ENCODE data around the gene STX17. TPM values are rescaled to one million over a fixed set of nuclear protein-coding genes. Genes with fewer than 3 reads are reported as not detected.

Gene STX17
- total and polyA plus RNA-seq, 10 of the 15 experiments (the other 5 are each of a cell fraction or from before 2014, with no cell fraction given), result 11.5 to 29.3 (median 20.0) TPM

DNA sequence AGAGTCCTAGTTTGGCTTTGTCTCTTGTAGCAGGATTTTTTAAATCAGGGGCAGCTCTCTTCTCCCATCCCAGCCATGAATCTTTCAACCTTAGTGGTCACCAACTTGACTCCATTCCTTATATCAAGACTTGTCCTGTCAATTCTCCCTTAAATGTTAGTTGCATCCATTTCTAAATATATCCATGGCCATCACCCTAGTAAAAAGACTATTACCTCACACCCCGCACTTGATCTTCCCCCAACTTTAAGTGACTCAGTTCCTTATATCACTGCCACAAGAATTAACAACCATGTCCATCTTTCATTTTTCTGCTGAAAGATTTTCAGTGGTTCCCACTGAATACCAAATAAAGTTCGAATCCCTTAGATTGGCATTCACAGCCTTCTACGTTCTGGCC is 67.0 kb downstream of the STX17 start:
- intact Hi-C loops (cut with micrococcal nuclease; ENCODE audit: unreplicated experiment) (no loop called here), in situ Hi-C loops (cut with MboI) (no loop called here)
- Histone ChIP-seq H3K9me3 (replicated peaks; ENCODE audit: control insufficient read depth, insufficient read depth, low read length) (no peaks in the 10 kb centered on the region), H3K9ac (ENCODE audit: control insufficient read depth, insufficient read depth, low read length) (no peak overlapping the region), H3K4me2 (ENCODE audit: control insufficient read depth, insufficient read depth) (no peak overlapping the region), H3K36me3 (ENCODE audit: control insufficient read depth in 2 of 2, insufficient read depth in 2 of 2, low read length in 1 of 2) (peaks cover 0 to 11% of the 10 kb centered on the region in 2 experiments; a peak in 1 of 4 replicates), H3K79me2 (ENCODE audit: control insufficient read depth, insufficient read depth, low read length) (no peaks in the 10 kb centered on the region), H3K27me3 (replicated peaks in 1 of 2; ENCODE audit: control insufficient read depth in 2 of 2, insufficient read depth in 2 of 2, low read length in 1 of 2) (no peaks in the 10 kb centered on the region), H2AFZ (ENCODE audit: control insufficient read depth, low read depth, low read length) (no peak overlapping the region), H4K20me1 (ENCODE audit: control insufficient read depth, insufficient read depth) (no peaks in the 10 kb centered on the region), H3K4me1 (ENCODE audit: control insufficient read depth, insufficient read depth, low read length) (no peaks in the 10 kb centered on the region), H3K27ac (ENCODE audit: control insufficient read depth, insufficient read depth) (no peak overlapping the region), H3K4me3 (no peak overlapping the region)
- DNase-seq (ENCODE audit: low read depth, low spot score) (no peak), FAIRE-seq (no peak), ATAC-seq (no peak)
- 97% methylated on average over 3 of the region's 3 CpGs for WGBS (ENCODE audit: insufficient coverage, insufficient replicate concordance, low lambda C conversion rate, missing lambda C conversion rate)
- BruUV-seq (replicated peaks), result no TSS peak
- POLR2A ChIA-PET, result no interaction called here
- SMC1A ChIA-PET (ENCODE audit: uncharacterized antibody, unreplicated experiment), result interaction anchor here (0.9 to 1.3 kb wide), 2 partner anchors 10 to 123 kb away, joined by 3 read pairs; no protein-coding TSS in a partner anchor
- CTCF ChIA-PET, result interaction anchor here (0.7 to 1.2 kb wide), 3 partner anchors 10 to 812 kb away, joined by 3 read pairs; no protein-coding TSS in a partner anchor
- RAD21 ChIA-PET (ENCODE audit: unreplicated experiment), result no interaction called here
- TF ChIP-seq, protein P1, sequence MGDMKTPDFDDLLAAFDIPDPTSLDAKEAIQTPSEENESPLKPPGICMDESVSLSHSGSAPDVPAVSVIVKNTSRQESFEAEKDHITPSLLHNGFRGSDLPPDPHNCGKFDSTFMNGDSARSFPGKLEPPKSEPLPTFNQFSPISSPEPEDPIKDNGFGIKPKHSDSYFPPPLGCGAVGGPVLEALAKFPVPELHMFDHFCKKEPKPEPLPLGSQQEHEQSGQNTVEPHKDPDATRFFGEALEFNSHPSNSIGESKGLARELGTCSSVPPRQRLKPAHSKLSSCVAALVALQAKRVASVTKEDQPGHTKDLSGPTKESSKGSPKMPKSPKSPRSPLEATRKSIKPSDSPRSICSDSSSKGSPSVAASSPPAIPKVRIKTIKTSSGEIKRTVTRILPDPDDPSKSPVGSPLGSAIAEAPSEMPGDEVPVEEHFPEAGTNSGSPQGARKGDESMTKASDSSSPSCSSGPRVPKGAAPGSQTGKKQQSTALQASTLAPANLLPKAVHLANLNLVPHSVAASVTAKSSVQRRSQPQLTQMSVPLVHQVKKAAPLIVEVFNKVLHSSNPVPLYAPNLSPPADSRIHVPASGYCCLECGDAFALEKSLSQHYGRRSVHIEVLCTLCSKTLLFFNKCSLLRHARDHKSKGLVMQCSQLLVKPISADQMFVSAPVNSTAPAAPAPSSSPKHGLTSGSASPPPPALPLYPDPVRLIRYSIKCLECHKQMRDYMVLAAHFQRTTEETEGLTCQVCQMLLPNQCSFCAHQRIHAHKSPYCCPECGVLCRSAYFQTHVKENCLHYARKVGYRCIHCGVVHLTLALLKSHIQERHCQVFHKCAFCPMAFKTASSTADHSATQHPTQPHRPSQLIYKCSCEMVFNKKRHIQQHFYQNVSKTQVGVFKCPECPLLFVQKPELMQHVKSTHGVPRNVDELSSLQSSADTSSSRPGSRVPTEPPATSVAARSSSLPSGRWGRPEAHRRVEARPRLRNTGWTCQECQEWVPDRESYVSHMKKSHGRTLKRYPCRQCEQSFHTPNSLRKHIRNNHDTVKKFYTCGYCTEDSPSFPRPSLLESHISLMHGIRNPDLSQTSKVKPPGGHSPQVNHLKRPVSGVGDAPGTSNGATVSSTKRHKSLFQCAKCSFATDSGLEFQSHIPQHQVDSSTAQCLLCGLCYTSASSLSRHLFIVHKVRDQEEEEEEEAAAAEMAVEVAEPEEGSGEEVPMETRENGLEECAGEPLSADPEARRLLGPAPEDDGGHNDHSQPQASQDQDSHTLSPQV (IDR thresholded peaks at IDR 0.05), result no peak
- TF ChIP-seq RAD51 (IDR thresholded peaks at IDR 0.05) (no peak), SREBF2 (IDR thresholded peaks at IDR 0.05; ENCODE audit: low read length) (no peak), CREB1 (IDR thresholded peaks at IDR 0.05; ENCODE audit: low read depth) (no peak), PAX5 (IDR thresholded peaks at IDR 0.05; ENCODE audit: borderline replicate concordance, low read depth, low read length) (no peak), POLR2AphosphoS5 (IDR thresholded peaks at IDR 0.05; ENCODE audit: low read length) (no peak), NR2C1 (IDR thresholded peaks at IDR 0.05) (no peak), ZNF24 (IDR thresholded peaks at IDR 0.05) (no peak), TCF7 (IDR thresholded peaks at IDR 0.05; ENCODE audit: borderline replicate concordance) (no peak), SUZ12 (IDR thresholded peaks at IDR 0.05; ENCODE audit: unreplicated experiment) (no peak), IKZF1 (conservative IDR thresholded peaks at IDR 0.05) (no peak), EED (IDR thresholded peaks at IDR 0.05; ENCODE audit: low read depth) (no peak)
- TF ChIP-seq, protein P2, sequence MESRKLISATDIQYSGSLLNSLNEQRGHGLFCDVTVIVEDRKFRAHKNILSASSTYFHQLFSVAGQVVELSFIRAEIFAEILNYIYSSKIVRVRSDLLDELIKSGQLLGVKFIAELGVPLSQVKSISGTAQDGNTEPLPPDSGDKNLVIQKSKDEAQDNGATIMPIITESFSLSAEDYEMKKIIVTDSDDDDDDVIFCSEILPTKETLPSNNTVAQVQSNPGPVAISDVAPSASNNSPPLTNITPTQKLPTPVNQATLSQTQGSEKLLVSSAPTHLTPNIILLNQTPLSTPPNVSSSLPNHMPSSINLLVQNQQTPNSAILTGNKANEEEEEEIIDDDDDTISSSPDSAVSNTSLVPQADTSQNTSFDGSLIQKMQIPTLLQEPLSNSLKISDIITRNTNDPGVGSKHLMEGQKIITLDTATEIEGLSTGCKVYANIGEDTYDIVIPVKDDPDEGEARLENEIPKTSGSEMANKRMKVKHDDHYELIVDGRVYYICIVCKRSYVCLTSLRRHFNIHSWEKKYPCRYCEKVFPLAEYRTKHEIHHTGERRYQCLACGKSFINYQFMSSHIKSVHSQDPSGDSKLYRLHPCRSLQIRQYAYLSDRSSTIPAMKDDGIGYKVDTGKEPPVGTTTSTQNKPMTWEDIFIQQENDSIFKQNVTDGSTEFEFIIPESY (IDR thresholded peaks at IDR 0.05), result no peak
- TF ChIP-seq, protein P3, sequence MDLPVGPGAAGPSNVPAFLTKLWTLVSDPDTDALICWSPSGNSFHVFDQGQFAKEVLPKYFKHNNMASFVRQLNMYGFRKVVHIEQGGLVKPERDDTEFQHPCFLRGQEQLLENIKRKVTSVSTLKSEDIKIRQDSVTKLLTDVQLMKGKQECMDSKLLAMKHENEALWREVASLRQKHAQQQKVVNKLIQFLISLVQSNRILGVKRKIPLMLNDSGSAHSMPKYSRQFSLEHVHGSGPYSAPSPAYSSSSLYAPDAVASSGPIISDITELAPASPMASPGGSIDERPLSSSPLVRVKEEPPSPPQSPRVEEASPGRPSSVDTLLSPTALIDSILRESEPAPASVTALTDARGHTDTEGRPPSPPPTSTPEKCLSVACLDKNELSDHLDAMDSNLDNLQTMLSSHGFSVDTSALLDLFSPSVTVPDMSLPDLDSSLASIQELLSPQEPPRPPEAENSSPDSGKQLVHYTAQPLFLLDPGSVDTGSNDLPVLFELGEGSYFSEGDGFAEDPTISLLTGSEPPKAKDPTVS (IDR thresholded peaks at IDR 0.05; ENCODE audit: low read depth, low read length), result no peak
- TF ChIP-seq, protein P4, sequence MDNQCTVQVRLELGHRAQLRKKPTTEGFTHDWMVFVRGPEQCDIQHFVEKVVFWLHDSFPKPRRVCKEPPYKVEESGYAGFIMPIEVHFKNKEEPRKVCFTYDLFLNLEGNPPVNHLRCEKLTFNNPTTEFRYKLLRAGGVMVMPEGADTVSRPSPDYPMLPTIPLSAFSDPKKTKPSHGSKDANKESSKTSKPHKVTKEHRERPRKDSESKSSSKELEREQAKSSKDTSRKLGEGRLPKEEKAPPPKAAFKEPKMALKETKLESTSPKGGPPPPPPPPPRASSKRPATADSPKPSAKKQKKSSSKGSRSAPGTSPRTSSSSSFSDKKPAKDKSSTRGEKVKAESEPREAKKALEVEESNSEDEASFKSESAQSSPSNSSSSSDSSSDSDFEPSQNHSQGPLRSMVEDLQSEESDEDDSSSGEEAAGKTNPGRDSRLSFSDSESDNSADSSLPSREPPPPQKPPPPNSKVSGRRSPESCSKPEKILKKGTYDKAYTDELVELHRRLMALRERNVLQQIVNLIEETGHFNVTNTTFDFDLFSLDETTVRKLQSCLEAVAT (IDR thresholded peaks at IDR 0.05), result no peak
- TF ChIP-seq, protein P5, sequence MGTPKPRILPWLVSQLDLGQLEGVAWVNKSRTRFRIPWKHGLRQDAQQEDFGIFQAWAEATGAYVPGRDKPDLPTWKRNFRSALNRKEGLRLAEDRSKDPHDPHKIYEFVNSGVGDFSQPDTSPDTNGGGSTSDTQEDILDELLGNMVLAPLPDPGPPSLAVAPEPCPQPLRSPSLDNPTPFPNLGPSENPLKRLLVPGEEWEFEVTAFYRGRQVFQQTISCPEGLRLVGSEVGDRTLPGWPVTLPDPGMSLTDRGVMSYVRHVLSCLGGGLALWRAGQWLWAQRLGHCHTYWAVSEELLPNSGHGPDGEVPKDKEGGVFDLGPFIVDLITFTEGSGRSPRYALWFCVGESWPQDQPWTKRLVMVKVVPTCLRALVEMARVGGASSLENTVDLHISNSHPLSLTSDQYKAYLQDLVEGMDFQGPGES (IDR thresholded peaks at IDR 0.05), result no peak
